OCI-LY7 (cell line): ENCODE measurements around the gene STARD7. TPM values are rescaled to one million over a fixed set of nuclear protein-coding genes. Genes with fewer than 3 reads are reported as not detected.

Source experiments
- BruUV-seq: library from RNA; stranded (reverse); fragments of 400-500 nt; replicated peaks from 2 replicates; lab custom pipeline; 2021; lab: Mats Ljungman, UMichigan
- CTCF ChIA-PET: fragments of 300-600 bp; sonication (Branson Sonifier 250); formaldehyde crosslinking; loops from one replicate; lab custom pipeline; 2022; ENCODE audit warnings: antibody characterized with exemption; ENCODE audit not compliant: unreplicated experiment; lab: Charles Lee
- POLR2A ChIA-PET: fragments of 300-600 bp; sonication (Branson Sonifier 250); formaldehyde crosslinking; loops from one replicate; lab custom pipeline; 2022; ENCODE audit warnings: antibody characterized with exemption; lab: Charles Lee
- DNase-seq: peaks from one replicate; pipeline ENCODE4 v3.0.0-alpha.2; 2015; ENCODE audit warnings: low spot score
- H2AFZ ChIP-seq: fragments of 200-600 bp; sonication (generic), shearing (Covaris generic); 2 replicates; pipeline ENCODE4 v1.6.1; 2014; ENCODE audit warnings: mild to moderate bottlenecking, antibody characterized with exemption, low read length, moderate library complexity
- H3K27ac ChIP-seq: fragments of 200-600 bp; sonication (generic); 2 replicates; pipeline ENCODE4 v1.5.1; 2014; ENCODE audit warnings: mixed run types, low read depth, mild to moderate bottlenecking, moderate library complexity, low read length, inconsistent platforms; ENCODE audit not compliant: poor library complexity, severe bottlenecking
- H3K36me3 ChIP-seq: fragments of 200-600 bp; sonication (generic); 2 replicates; pipeline ENCODE4 v1.6.1; 2014; ENCODE audit warnings: mild to moderate bottlenecking, antibody characterized with exemption, low read length, moderate library complexity, mixed read lengths; ENCODE audit not compliant: insufficient read depth
- H3K4me1 ChIP-seq: fragments of 200-600 bp; sonication (generic); 2 replicates; pipeline ENCODE4 v1.5.1; 2014; ENCODE audit warnings: mild to moderate bottlenecking, low read length; ENCODE audit not compliant: insufficient read depth, poor library complexity, severe bottlenecking
- H3K4me2 ChIP-seq: fragments of 200-600 bp; sonication (generic); 2 replicates; pipeline ENCODE4 v1.6.1; 2014; ENCODE audit warnings: mild to moderate bottlenecking, low read length
- H3K4me3 ChIP-seq: fragments of 200-600 bp; sonication (generic); 2 replicates; pipeline ENCODE4 v1.5.1; 2014; ENCODE audit warnings: mild to moderate bottlenecking, low read depth, low read length; ENCODE audit not compliant: poor library complexity, severe bottlenecking
- H3K79me2 ChIP-seq: fragments of 200-600 bp; sonication (generic); 2 replicates; pipeline ENCODE4 v1.6.1; 2016; ENCODE audit warnings: low read depth, mild to moderate bottlenecking, low read length, moderate library complexity, mixed read lengths; ENCODE audit not compliant: insufficient read depth
- H3K9me2 ChIP-seq: fragments of 200-600 bp; sonication (generic); 2 replicates; pipeline ENCODE4 v1.6.1; 2016; ENCODE audit warnings: mild to moderate bottlenecking, low read length, mixed read lengths; ENCODE audit not compliant: insufficient read depth
- H3K9me3 ChIP-seq: fragments of 200-600 bp; sonication (generic); 2 replicates; pipeline ENCODE4 v1.6.1; 2014; ENCODE audit warnings: mild to moderate bottlenecking, mixed run types, low read length, mixed read lengths
- H4K20me1 ChIP-seq: fragments of 200-600 bp; sonication (generic); 2 replicates; pipeline ENCODE4 v1.6.1; 2014; ENCODE audit warnings: mild to moderate bottlenecking, antibody characterized with exemption, low read length, moderate library complexity, mixed read lengths; ENCODE audit not compliant: insufficient read depth
- CTCF ChIP-seq: fragments of 200-600 bp; sonication (generic); conservative IDR thresholded peaks from 2 replicates; pipeline ENCODE4 v1.5.1; 2014; ENCODE audit warnings: mild to moderate bottlenecking, antibody characterized with exemption, low read length, moderate library complexity, mixed read lengths
- EZH2phosphoT487 ChIP-seq: fragments of 200-600 bp; sonication (generic); IDR thresholded peaks from 2 replicates; pipeline ENCODE4 v1.6.1; 2018; ENCODE audit warnings: low read depth, borderline replicate concordance, mild to moderate bottlenecking, mixed run types, antibody characterized with exemption, low read length, moderate library complexity, mixed read lengths
- intact Hi-C: fragments of 100-400 bp; cut with micrococcal nuclease; formaldehyde crosslinking; loops from one replicate; pipeline ENCODE4 v1.10.0; 2022; ENCODE audit not compliant: unreplicated experiment
- total RNA-seq, 2 experiments: library from RNA; depleted of rRNA in 1 of 2; stranded (reverse); fragments of >200 nt in 1 of 2; shearing (Covaris generic) in 1 of 2; gene quantifications; 2 replicates each; pipeline ENCODE4 v1.2.3, GENCODE V29; 2014 to 2022

Gene STARD7
- total RNA-seq, 2 experiments from 2014 or later = 206 to 239 TPM

DNA sequence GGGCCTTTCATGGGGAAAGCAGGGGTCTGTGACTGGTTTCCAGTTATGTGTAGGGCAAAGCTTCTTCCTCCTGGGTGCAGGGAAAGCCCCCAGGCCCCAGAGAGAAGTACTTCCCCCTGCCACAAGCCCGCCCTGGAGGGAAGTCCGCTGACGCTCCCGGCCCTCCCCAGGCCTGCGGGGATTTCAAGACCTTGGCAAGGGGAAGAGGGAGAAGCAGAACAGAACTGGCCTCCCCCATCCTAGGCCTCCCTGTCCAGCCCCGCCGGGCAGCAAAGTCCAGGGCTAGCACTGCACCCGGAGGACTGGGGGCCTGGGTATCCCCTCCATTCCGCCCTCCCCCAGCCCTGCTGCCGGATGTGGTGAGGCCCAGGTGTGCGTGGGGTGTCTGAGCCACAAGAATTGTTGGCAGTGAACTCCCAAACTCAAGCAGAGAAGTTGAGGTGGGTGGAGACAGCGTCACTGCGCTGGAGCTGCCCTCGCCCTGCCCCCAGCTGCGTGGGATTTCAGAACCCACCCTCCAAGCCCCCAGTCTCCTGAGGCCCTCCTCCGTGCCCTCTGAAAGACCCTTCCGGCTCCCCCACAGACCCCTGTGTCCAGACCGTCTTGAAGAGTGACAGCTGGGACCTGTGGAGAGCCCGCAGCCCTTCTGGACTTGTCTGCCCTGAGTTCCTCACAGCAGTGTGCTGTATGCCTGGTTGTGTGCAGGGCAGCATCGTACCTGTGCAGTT lies 62.3 kb downstream of the STARD7 start:
- Histone ChIP-seq H3K36me3 (peaks cover 33% of the 10 kb centered on the region), H3K9me2 (no peaks in the 10 kb centered on the region), H4K20me1 (no peaks in the 10 kb centered on the region), H3K9me3 (no peaks in the 10 kb centered on the region), H3K4me2 (peak overlapping the region; percentile 98), H3K4me1 (peaks cover 78% of the 10 kb centered on the region), H3K27ac (peak overlapping the region; percentile 97), H3K4me3 (peak overlapping the region; percentile 97), H2AFZ (no peak overlapping the region), H3K79me2 (peaks cover 29% of the 10 kb centered on the region)
- intact Hi-C loops = loop anchor here (1.0 kb wide), 1 partner anchor 17 kb away; no protein-coding TSS in a partner anchor
- TF ChIP-seq CTCF (no peak), EZH2phosphoT487 (no peak)
- ChIA-PET CTCF (interaction anchor here (1.0 to 3.2 kb wide), 3 partner anchors 12 to 28 kb away, joined by 6 to 18 read pairs (median 9); no protein-coding TSS in a partner anchor), POLR2A (interaction anchor here (0.6 to 3.1 kb wide), 7 partner anchors 9 to 62 kb away, joined by 3 to 10 read pairs (median 6); no protein-coding TSS in a partner anchor)
- peak; percentile 92 for DNase-seq
- BruUV-seq = no TSS peak

DNA sequence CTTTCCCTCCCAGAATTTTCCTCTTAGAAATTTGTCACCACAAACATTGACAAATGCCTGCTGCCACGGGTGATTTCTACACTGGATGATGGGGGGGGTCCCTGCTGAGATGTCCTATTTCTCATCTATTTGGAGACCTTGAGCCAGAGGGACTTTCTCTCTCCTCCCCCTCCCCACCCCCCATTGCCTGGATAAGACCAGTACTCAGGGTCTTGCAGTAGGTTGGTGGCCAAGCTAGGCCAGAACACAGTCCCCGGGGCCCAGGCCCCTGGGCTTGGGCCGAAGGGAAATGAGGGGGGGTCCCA lies 62.8 kb downstream of the STARD7 start:
- TF ChIP-seq CTCF = no peak
- TF ChIP-seq EZH2phosphoT487 = no peak
- ChIA-PET POLR2A (interaction anchor here (0.8 to 3.1 kb wide), 3 partner anchors 11 to 29 kb away, joined by 3 to 10 read pairs (median 3); no protein-coding TSS in a partner anchor), CTCF (no interaction called here)
- Histone ChIP-seq H3K4me2 (peak overlapping the region; percentile 98), H3K27ac (peak overlapping the region; percentile 97), H3K9me2 (no peaks in the 10 kb centered on the region), H3K79me2 (peaks cover 29% of the 10 kb centered on the region), H3K9me3 (no peaks in the 10 kb centered on the region), H3K36me3 (peaks cover 33% of the 10 kb centered on the region), H4K20me1 (no peaks in the 10 kb centered on the region), H3K4me3 (peak overlapping the region; percentile 97), H3K4me1 (peaks cover 73% of the 10 kb centered on the region), H2AFZ (no peak overlapping the region)
- TSS peak; percentile 91 for BruUV-seq
- no peak for DNase-seq
- intact Hi-C loops = loop anchor here (1.0 kb wide), 2 partner anchors 18 to 120 kb away; partner anchors contain the start of gene TMEM127
